ENCODE measurements around the gene DIP2A. TPM values are rescaled to one million over a fixed set of nuclear protein-coding genes. Genes with fewer than 3 reads are reported as not detected.

The DIP2A gene
- total RNA-seq, 1 experiment from 2014 or later: 29.4 TPM

- Histone ChIP-seq H3K9ac (ENCODE audit: low read length) (no peak overlapping the region), H4K20me1 (ENCODE audit: insufficient read depth, low read depth, low read length) (no peaks in the 10 kb centered on the region), H3K36me3 (ENCODE audit: insufficient read depth, low read length) (peaks cover 18% of the 10 kb centered on the region), H3K27me3 (ENCODE audit: low read length) (no peaks in the 10 kb centered on the region), H3K4me2 (ENCODE audit: low read depth, low read length, poor library complexity, severe bottlenecking) (no peak overlapping the region), H3K9me3 (ENCODE audit: low read length) (no peaks in the 10 kb centered on the region), H3K27ac (ENCODE audit: low read length) (no peak overlapping the region), H3K9me2 (replicated peaks; ENCODE audit: insufficient read depth, low read length) (no peaks in the 10 kb centered on the region), H3K4me1 (ENCODE audit: low read length) (peaks cover 15% of the 10 kb centered on the region), H3K79me2 (ENCODE audit: low read length) (peaks cover 10% of the 10 kb centered on the region), H2AFZ (ENCODE audit: low read length) (no peak overlapping the region), H3K4me3 (ENCODE audit: low read length) (no peak overlapping the region)
- DNase-seq: no peak
Observed at GRCh38 chr21:46437511-46437910, 21.2 kb upstream of the DIP2A start.

- peaks cover 15% of the 10 kb centered on the region for H3K4me1 ChIP-seq (ENCODE audit: low read length)
- no peak for DNase-seq
- H3K79me2 ChIP-seq (ENCODE audit: low read length): peaks cover 10% of the 10 kb centered on the region
- H3K27ac ChIP-seq (ENCODE audit: low read length): no peak overlapping the region
- H3K9me3 ChIP-seq (ENCODE audit: low read length): no peaks in the 10 kb centered on the region
- H2AFZ ChIP-seq (ENCODE audit: low read length): no peak overlapping the region
- H3K27me3 ChIP-seq (ENCODE audit: low read length): no peaks in the 10 kb centered on the region
- peaks cover 25% of the 10 kb centered on the region for H3K36me3 ChIP-seq (ENCODE audit: insufficient read depth, low read length)
- H3K9ac ChIP-seq (ENCODE audit: low read length): no peak overlapping the region
- no peaks in the 10 kb centered on the region for H3K9me2 ChIP-seq (replicated peaks; ENCODE audit: insufficient read depth, low read length)
- no peak overlapping the region for H3K4me3 ChIP-seq (ENCODE audit: low read length)
- no peak overlapping the region for H3K4me2 ChIP-seq (ENCODE audit: low read depth, low read length, poor library complexity, severe bottlenecking)
- H4K20me1 ChIP-seq (ENCODE audit: insufficient read depth, low read depth, low read length): no peaks in the 10 kb centered on the region
Observed at GRCh38 chr21:46438241-46438640, 20.4 kb upstream of the DIP2A start.

GRCh38 chr21:46439906-46440305 lies 18.8 kb upstream of the DIP2A start:
- Histone ChIP-seq H4K20me1 (ENCODE audit: insufficient read depth, low read depth, low read length) (no peaks in the 10 kb centered on the region), H3K9ac (ENCODE audit: low read length) (no peak overlapping the region), H3K27me3 (ENCODE audit: low read length) (no peaks in the 10 kb centered on the region), H3K9me3 (ENCODE audit: low read length) (no peaks in the 10 kb centered on the region), H3K4me3 (ENCODE audit: low read length) (no peak overlapping the region), H3K36me3 (ENCODE audit: insufficient read depth, low read length) (peaks cover 25% of the 10 kb centered on the region), H2AFZ (ENCODE audit: low read length) (no peak overlapping the region), H3K4me2 (ENCODE audit: low read depth, low read length, poor library complexity, severe bottlenecking) (no peak overlapping the region), H3K4me1 (ENCODE audit: low read length) (peaks cover 15% of the 10 kb centered on the region), H3K79me2 (ENCODE audit: low read length) (peaks cover under 1% of the 10 kb centered on the region; the same call in 1 of the 2 replicates), H3K9me2 (replicated peaks; ENCODE audit: insufficient read depth, low read length) (no peaks in the 10 kb centered on the region), H3K27ac (ENCODE audit: low read length) (peak overlapping the region; percentile 42; the same call in 1 of the 2 replicates)
- no peak for DNase-seq

GRCh38 chr21:46441331-46441730 lies 17.4 kb upstream of the DIP2A start:
- Histone ChIP-seq H3K27ac (ENCODE audit: low read length) (no peak overlapping the region), H4K20me1 (ENCODE audit: insufficient read depth, low read depth, low read length) (0 out of 2 replicates have a peak, but pooled peaks cover 4% of the 10 kb centered on the region), H3K9ac (ENCODE audit: low read length) (no peak overlapping the region), H3K4me1 (ENCODE audit: low read length) (peaks cover 15% of the 10 kb centered on the region), H3K9me2 (replicated peaks; ENCODE audit: insufficient read depth, low read length) (no peaks in the 10 kb centered on the region), H2AFZ (ENCODE audit: low read length) (no peak overlapping the region), H3K9me3 (ENCODE audit: low read length) (no peaks in the 10 kb centered on the region), H3K79me2 (ENCODE audit: low read length) (no peaks in the 10 kb centered on the region), H3K4me3 (ENCODE audit: low read length) (no peak overlapping the region), H3K4me2 (ENCODE audit: low read depth, low read length, poor library complexity, severe bottlenecking) (no peak overlapping the region), H3K27me3 (ENCODE audit: low read length) (no peaks in the 10 kb centered on the region), H3K36me3 (ENCODE audit: insufficient read depth, low read length) (peaks cover 31% of the 10 kb centered on the region)
- DNase-seq: no peak

- Histone ChIP-seq H3K79me2 (ENCODE audit: low read length) (peaks cover under 1% of the 10 kb centered on the region), H3K36me3 (ENCODE audit: insufficient read depth, low read length) (peaks cover 28% of the 10 kb centered on the region), H3K9ac (ENCODE audit: low read length) (no peak overlapping the region), H3K9me2 (replicated peaks; ENCODE audit: insufficient read depth, low read length) (no peaks in the 10 kb centered on the region), H3K9me3 (ENCODE audit: low read length) (no peaks in the 10 kb centered on the region), H4K20me1 (ENCODE audit: insufficient read depth, low read depth, low read length) (0 out of 2 replicates have a peak, but pooled peaks cover 4% of the 10 kb centered on the region), H3K4me1 (ENCODE audit: low read length) (peaks cover 15% of the 10 kb centered on the region), H3K27ac (ENCODE audit: low read length) (no peak overlapping the region), H3K4me3 (ENCODE audit: low read length) (no peak overlapping the region), H3K27me3 (ENCODE audit: low read length) (no peaks in the 10 kb centered on the region), H2AFZ (ENCODE audit: low read length) (no peak overlapping the region), H3K4me2 (ENCODE audit: low read depth, low read length, poor library complexity, severe bottlenecking) (no peak overlapping the region)
- DNase-seq: no peak
Observed at GRCh38 chr21:46441961-46442498, 16.7 kb upstream of the DIP2A start.

- no peaks in the 10 kb centered on the region for H3K27me3 ChIP-seq (ENCODE audit: low read length)
- peaks cover 15% of the 10 kb centered on the region for H3K4me1 ChIP-seq (ENCODE audit: low read length)
- peaks cover 8% of the 10 kb centered on the region for H3K79me2 ChIP-seq (ENCODE audit: low read length)
- H3K9me2 ChIP-seq (replicated peaks; ENCODE audit: insufficient read depth, low read length): no peaks in the 10 kb centered on the region
- H2AFZ ChIP-seq (ENCODE audit: low read length): no peak overlapping the region
- peaks cover 32% of the 10 kb centered on the region for H3K36me3 ChIP-seq (ENCODE audit: insufficient read depth, low read length)
- no peak for DNase-seq
- H3K27ac ChIP-seq (ENCODE audit: low read length): no peak overlapping the region
- no peak overlapping the region for H3K4me3 ChIP-seq (ENCODE audit: low read length)
- H3K9me3 ChIP-seq (ENCODE audit: low read length): no peaks in the 10 kb centered on the region
- 0 out of 2 replicates have a peak, but pooled peaks cover 9% of the 10 kb centered on the region for H4K20me1 ChIP-seq (ENCODE audit: insufficient read depth, low read depth, low read length)
- H3K9ac ChIP-seq (ENCODE audit: low read length): no peak overlapping the region
- no peak overlapping the region for H3K4me2 ChIP-seq (ENCODE audit: low read depth, low read length, poor library complexity, severe bottlenecking)
Observed at GRCh38 chr21:46442938-46443337, 15.8 kb upstream of the DIP2A start.

- DNase-seq: no peak
- no peaks in the 10 kb centered on the region for H3K9me2 ChIP-seq (replicated peaks; ENCODE audit: insufficient read depth, low read length)
- peaks cover 15% of the 10 kb centered on the region for H3K4me1 ChIP-seq (ENCODE audit: low read length)
- H3K27ac ChIP-seq (ENCODE audit: low read length): no peak overlapping the region
- H3K79me2 ChIP-seq (ENCODE audit: low read length): peaks cover 12% of the 10 kb centered on the region
- no peak overlapping the region for H3K4me3 ChIP-seq (ENCODE audit: low read length)
- H3K27me3 ChIP-seq (ENCODE audit: low read length): no peaks in the 10 kb centered on the region
- H3K4me2 ChIP-seq (ENCODE audit: low read depth, low read length, poor library complexity, severe bottlenecking): no peak overlapping the region
- H3K36me3 ChIP-seq (ENCODE audit: insufficient read depth, low read length): peaks cover 28% of the 10 kb centered on the region
- no peak overlapping the region for H3K9ac ChIP-seq (ENCODE audit: low read length)
- 0 out of 2 replicates have a peak, but pooled peaks cover 9% of the 10 kb centered on the region for H4K20me1 ChIP-seq (ENCODE audit: insufficient read depth, low read depth, low read length)
- no peaks in the 10 kb centered on the region for H3K9me3 ChIP-seq (ENCODE audit: low read length)
- H2AFZ ChIP-seq (ENCODE audit: low read length): no peak overlapping the region
Observed at GRCh38 chr21:46443910-46444309, 14.8 kb upstream of the DIP2A start.

GRCh38 chr21:46448108-46448507 lies 10.6 kb upstream of the DIP2A start:
- Histone ChIP-seq H3K27me3 (ENCODE audit: low read length) (no peaks in the 10 kb centered on the region), H3K9me2 (replicated peaks; ENCODE audit: insufficient read depth, low read length) (no peaks in the 10 kb centered on the region), H3K27ac (ENCODE audit: low read length) (no peak overlapping the region), H3K4me2 (ENCODE audit: low read depth, low read length, poor library complexity, severe bottlenecking) (no peak overlapping the region), H3K79me2 (ENCODE audit: low read length) (peaks cover 48% of the 10 kb centered on the region), H4K20me1 (ENCODE audit: insufficient read depth, low read depth, low read length) (0 out of 2 replicates have a peak, but pooled peaks cover 9% of the 10 kb centered on the region), H2AFZ (ENCODE audit: low read length) (no peak overlapping the region), H3K9ac (ENCODE audit: low read length) (no peak overlapping the region), H3K4me3 (ENCODE audit: low read length) (no peak overlapping the region), H3K4me1 (ENCODE audit: low read length) (no peaks in the 10 kb centered on the region), H3K9me3 (ENCODE audit: low read length) (no peaks in the 10 kb centered on the region; the same call in 1 of the 2 replicates), H3K36me3 (ENCODE audit: insufficient read depth, low read length) (peaks cover 38% of the 10 kb centered on the region)
- no peak for DNase-seq
